Measurements from ENCODE around the gene TMED8.

TMED8 gene

DNA sequence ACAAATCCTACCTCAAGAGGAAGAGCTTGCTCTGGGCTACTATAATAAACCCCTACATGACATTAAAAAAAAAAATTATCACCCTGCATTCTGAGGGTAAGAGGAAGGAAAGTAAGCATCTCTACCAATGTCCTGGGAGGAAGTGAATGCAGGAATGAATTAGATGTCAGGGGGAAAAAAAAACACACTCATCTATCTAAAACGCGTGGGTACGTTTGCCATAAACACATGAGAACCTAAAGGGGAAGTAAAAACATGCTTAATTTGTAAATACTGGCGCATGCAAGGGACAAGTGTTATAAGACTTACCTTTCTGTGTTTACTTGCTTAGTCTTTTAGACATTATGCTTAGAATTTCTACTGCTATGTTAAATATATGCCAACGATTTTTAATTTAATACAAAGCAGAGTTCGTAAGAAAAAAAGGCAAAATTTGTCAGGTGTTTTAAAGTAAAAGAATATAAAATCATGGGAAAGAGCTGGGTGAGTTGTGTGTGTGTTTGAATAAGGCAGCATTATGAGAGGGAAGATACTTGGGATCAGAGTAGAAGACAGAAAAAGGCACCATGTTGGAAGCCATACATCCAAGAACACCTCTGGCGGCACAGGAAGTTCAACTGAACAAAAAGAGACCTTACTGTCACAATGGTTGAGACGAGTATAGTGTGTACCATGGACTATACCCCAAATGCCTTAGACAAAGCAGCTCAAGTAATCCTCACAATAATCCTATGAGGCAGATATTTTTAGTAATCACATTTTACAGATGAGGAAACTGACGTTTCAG is 1.5 kb downstream of the TMED8 start:
- DNase-seq (ENCODE audit: insufficient read length, low spot score), result no peak
- TF ChIP-seq SPI1 (IDR thresholded peaks at IDR 0.05; ENCODE audit: low read depth, low read length), result peak; percentile 70
- TF ChIP-seq TAF1 (IDR thresholded peaks at IDR 0.05; ENCODE audit: low read depth, low read length), result no peak
- FAIRE-seq, result peak; percentile 72

DNA sequence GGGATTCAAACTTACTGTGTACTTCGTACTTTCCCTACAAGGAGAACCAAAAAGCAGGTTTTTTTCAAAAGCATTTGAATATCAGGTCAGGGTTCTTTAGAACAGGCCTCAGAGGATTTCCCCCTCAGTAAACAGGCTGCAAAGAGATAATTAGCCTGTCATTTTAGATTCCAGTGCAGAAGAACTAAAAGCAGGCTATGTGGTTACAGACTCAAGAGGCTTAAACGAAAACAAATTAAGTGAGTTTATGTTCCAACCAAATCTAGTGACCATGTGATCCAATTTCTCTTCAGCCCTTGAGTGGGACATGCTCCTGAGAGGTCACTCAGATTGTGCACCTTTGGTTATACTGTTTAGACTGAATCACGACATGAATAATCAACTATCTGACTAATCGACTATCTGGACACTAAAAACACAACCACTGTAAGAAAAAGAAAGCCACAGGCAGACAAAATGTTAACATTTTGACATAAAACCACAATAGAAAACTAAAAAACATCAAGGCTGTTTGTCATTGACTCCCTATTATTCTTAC is 4.5 kb downstream of the TMED8 start:
- DNase-seq (ENCODE audit: insufficient read length, low spot score) (no peak), FAIRE-seq (peak; percentile 87)
- 0 out of 2 replicates have a peak, but pooled peaks have one; percentile 33 for TF ChIP-seq POLR2A (IDR thresholded peaks at IDR 0.05; ENCODE audit: low read depth, low read length)
- TF ChIP-seq PAX5 (IDR thresholded peaks at IDR 0.05; ENCODE audit: insufficient read depth, low read length, severe bottlenecking), result no peak
- no peak for TF ChIP-seq TAF1 (IDR thresholded peaks at IDR 0.05; ENCODE audit: low read depth, low read length)
- TF ChIP-seq SPI1 (IDR thresholded peaks at IDR 0.05; ENCODE audit: low read depth, low read length), result no peak
- no peak for TF ChIP-seq POLR2AphosphoS5 (IDR thresholded peaks at IDR 0.05; ENCODE audit: low read depth, low read length)
- TF ChIP-seq POU2F2 (IDR thresholded peaks at IDR 0.05; ENCODE audit: low read depth, low read length), result peak; percentile 84

DNA sequence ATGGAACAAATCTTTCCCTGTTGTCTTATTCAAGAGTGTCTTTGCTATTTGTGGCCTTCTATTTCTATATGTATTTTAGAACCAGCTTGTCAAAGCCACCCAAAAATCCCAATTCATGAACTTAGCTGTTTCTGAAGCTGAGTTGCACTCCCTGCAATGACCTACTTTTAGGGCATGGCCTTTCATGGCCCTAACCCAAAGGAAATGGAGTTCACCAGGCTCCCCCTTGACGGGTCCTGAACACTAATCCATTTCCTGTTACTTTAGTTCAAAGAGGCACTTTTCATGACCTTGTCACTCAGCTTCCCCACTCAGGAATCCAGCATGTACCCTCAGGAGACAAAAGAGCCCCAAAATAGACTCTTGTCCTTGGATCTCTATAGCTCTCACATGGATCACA is 7.6 kb downstream of the TMED8 start:
- peak; percentile 79 for FAIRE-seq
- DNase-seq (ENCODE audit: insufficient read length, low spot score), result no peak
- TF ChIP-seq SPI1 (IDR thresholded peaks at IDR 0.05; ENCODE audit: low read depth, low read length) (no peak), POLR2AphosphoS5 (IDR thresholded peaks at IDR 0.05; ENCODE audit: low read depth, low read length) (no peak), POLR2A (IDR thresholded peaks at IDR 0.05; ENCODE audit: low read depth, low read length) (no peak), TAF1 (IDR thresholded peaks at IDR 0.05; ENCODE audit: low read depth, low read length) (no peak), PAX5 (IDR thresholded peaks at IDR 0.05; ENCODE audit: insufficient read depth, low read length, severe bottlenecking) (no peak), POU2F2 (IDR thresholded peaks at IDR 0.05; ENCODE audit: low read depth, low read length) (no peak)

DNA sequence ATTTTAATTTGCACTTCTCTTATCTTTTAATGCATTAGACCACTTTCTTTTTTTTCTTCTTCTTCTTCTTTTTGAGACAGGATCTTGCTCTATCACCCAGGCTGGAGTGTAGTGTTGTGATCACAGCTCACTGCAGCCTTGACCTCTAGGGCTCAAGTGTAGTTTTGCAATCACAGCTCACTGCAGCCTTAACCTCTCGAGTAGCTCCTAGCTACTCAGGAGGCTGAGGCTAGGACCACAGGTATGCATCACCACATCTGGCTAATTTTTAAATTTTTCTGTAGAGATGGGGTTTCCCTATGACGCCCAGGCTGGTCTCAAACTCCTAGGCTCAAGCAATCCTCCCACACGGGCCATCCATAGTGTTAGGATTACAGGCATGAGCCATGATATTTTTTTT is 12.7 kb downstream of the TMED8 start:
- no peak for DNase-seq (ENCODE audit: insufficient read length, low spot score)
- TF ChIP-seq TAF1 (IDR thresholded peaks at IDR 0.05; ENCODE audit: low read depth, low read length), result no peak
- no peak for TF ChIP-seq POU2F2 (IDR thresholded peaks at IDR 0.05; ENCODE audit: low read depth, low read length)
- no peak for TF ChIP-seq POLR2AphosphoS5 (IDR thresholded peaks at IDR 0.05; ENCODE audit: low read depth, low read length)
- TF ChIP-seq POLR2A (IDR thresholded peaks at IDR 0.05; ENCODE audit: low read depth, low read length), result no peak
- no peak for TF ChIP-seq SPI1 (IDR thresholded peaks at IDR 0.05; ENCODE audit: low read depth, low read length)
- no peak for TF ChIP-seq PAX5 (IDR thresholded peaks at IDR 0.05; ENCODE audit: insufficient read depth, low read length, severe bottlenecking)
- no peak for FAIRE-seq

DNA sequence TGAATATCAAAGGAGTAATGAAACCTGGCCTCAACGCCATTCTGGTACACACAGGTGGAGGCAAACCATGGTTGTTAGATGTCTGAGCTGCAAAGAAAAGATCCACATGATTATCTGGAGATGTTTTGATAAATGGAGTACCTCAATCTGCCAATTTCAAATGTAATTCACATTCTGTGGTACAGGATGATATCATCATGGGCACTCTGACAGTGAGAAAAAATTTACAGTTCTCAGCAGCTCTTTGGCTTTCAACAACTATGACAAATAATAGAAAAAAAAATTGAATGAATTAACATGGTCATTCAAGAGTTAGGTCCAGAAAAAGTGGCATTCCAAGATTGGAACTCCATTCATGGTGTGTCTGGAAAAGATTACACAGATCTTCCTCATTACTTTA is 17.3 kb downstream of the TMED8 start:
- FAIRE-seq, result no peak
- TF ChIP-seq POLR2A (IDR thresholded peaks at IDR 0.05; ENCODE audit: low read depth, low read length) (no peak), SPI1 (IDR thresholded peaks at IDR 0.05; ENCODE audit: low read depth, low read length) (no peak), POU2F2 (IDR thresholded peaks at IDR 0.05; ENCODE audit: low read depth, low read length) (no peak), TAF1 (IDR thresholded peaks at IDR 0.05; ENCODE audit: low read depth, low read length) (no peak), PAX5 (IDR thresholded peaks at IDR 0.05; ENCODE audit: insufficient read depth, low read length, severe bottlenecking) (no peak), POLR2AphosphoS5 (IDR thresholded peaks at IDR 0.05; ENCODE audit: low read depth, low read length) (no peak)
- no peak for DNase-seq (ENCODE audit: insufficient read length, low spot score)

DNA sequence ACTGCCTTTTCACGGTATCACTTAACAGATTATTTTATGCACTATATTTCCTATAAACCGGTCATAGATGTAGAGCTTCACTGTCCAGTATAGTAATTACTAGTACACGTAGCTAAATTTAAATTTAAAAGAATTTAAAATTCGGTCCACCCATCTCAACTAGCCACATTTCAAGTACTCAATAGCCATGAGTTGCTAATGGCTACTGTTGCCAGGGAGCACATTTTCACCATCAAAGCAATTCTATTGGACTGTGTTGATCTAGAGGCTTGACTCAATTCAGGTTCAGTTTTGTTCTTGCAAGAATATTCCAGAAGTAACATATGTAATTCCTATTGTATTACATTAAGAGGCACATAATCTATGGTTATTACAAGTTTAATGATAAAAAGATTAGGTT is 20.0 kb downstream of the TMED8 start:
- no peak for FAIRE-seq
- DNase-seq (ENCODE audit: insufficient read length, low spot score), result no peak
- TF ChIP-seq POLR2A (IDR thresholded peaks at IDR 0.05; ENCODE audit: low read depth, low read length) (no peak), PAX5 (IDR thresholded peaks at IDR 0.05; ENCODE audit: insufficient read depth, low read length, severe bottlenecking) (no peak), SPI1 (IDR thresholded peaks at IDR 0.05; ENCODE audit: low read depth, low read length) (no peak)

DNA sequence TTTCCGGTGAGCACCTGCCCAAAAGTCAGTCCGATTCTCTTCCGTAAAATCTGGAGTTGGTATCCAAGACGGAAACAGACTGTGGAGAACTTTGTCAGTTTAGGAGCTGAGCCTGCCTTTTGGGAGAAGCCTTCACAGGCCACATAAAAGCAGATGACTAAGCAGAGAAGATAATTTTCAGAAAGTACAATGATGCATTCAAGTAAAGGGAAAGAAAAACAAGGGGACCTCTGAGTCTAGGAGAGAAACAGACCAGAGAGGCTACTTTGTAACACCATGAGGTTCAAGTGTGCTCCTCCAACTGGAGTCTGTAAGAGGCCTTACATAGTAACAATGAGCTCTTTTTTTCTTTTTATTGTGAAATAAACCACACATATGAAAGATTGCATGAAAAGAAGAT is 21.1 kb downstream of the TMED8 start:
- DNase-seq (ENCODE audit: insufficient read length, low spot score) (no peak), FAIRE-seq (no peak)
- TF ChIP-seq POLR2A (IDR thresholded peaks at IDR 0.05; ENCODE audit: low read depth, low read length) (no peak), POLR2AphosphoS5 (IDR thresholded peaks at IDR 0.05; ENCODE audit: low read depth, low read length) (no peak), SPI1 (IDR thresholded peaks at IDR 0.05; ENCODE audit: low read depth, low read length) (no peak), POU2F2 (IDR thresholded peaks at IDR 0.05; ENCODE audit: low read depth, low read length) (no peak), PAX5 (IDR thresholded peaks at IDR 0.05; ENCODE audit: insufficient read depth, low read length, severe bottlenecking) (no peak), TAF1 (IDR thresholded peaks at IDR 0.05; ENCODE audit: low read depth, low read length) (no peak)

DNA sequence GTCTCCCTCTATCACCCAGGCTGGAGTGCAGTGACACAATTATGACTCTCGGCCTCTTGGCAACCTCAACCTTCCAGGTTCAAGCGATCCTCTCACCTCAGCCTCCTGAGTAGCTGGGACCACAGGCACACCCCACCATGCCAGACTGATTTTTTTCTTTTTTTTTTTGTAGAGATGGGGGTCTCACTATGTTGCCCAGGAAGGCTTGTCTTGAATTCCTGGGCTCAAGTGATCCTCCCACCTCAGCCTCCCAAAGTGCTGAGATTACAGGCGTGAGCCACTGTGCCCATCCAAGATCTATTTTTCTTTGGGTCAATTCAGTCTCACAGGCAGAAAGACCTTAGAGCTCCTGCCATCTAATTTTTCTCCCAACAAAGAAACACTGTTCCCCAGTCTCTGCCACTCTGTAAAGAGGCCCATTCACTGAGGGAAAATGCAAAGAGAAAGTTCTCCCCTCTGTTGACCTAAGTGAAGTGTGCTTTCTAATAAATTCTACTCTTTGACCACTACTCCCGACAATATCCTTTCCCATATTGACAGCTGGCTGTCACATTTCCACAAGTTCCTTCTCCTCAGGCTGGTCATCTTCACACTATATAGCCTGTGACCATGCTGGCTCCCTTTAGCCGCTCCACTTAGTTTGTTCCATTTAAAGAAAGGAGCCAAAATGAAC is 23.3 kb downstream of the TMED8 start:
- FAIRE-seq (no peak), DNase-seq (ENCODE audit: insufficient read length, low spot score) (no peak)
- TF ChIP-seq POLR2A (IDR thresholded peaks at IDR 0.05; ENCODE audit: low read depth, low read length) (no peak), PAX5 (IDR thresholded peaks at IDR 0.05; ENCODE audit: insufficient read depth, low read length, severe bottlenecking) (no peak), POU2F2 (IDR thresholded peaks at IDR 0.05; ENCODE audit: low read depth, low read length) (no peak), TAF1 (IDR thresholded peaks at IDR 0.05; ENCODE audit: low read depth, low read length) (no peak), SPI1 (IDR thresholded peaks at IDR 0.05; ENCODE audit: low read depth, low read length) (no peak), POLR2AphosphoS5 (IDR thresholded peaks at IDR 0.05; ENCODE audit: low read depth, low read length) (no peak)

DNA sequence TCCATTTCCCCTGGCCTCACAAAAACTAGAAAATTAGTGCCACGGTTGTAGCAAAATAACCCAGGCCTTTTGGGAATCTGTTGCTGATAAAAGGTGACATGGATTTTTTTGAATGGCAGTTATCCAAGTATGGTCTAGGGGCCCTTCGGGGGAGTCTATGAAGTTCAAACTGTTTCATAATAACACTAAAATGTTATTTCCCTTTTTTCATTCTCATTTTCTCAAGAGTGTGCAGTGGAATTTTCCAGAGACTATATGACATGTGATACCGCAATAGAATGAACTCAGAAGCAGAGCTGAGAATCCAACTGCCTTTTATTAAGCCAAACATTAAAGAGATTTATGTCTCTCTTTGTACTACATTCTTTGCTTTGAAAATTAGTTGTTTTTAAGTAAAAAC is 29.1 kb downstream of the TMED8 start:
- TF ChIP-seq POU2F2 (IDR thresholded peaks at IDR 0.05; ENCODE audit: low read depth, low read length) (no peak), POLR2AphosphoS5 (IDR thresholded peaks at IDR 0.05; ENCODE audit: low read depth, low read length) (no peak), TAF1 (IDR thresholded peaks at IDR 0.05; ENCODE audit: low read depth, low read length) (no peak), SPI1 (IDR thresholded peaks at IDR 0.05; ENCODE audit: low read depth, low read length) (no peak), PAX5 (IDR thresholded peaks at IDR 0.05; ENCODE audit: insufficient read depth, low read length, severe bottlenecking) (no peak), POLR2A (IDR thresholded peaks at IDR 0.05; ENCODE audit: low read depth, low read length) (no peak)
- no peak for DNase-seq (ENCODE audit: insufficient read length, low spot score)

More for the DNA sequence above, 29.1 kb downstream of the TMED8 start:
- no peak for FAIRE-seq
